ENCODE data around the gene ITPR2.
"Not testable (repeated sequence)": the region's sequence is repeated elsewhere in the genome, so short reads cannot be mapped to it uniquely, and the experiment has no call there.

The ITPR2 gene

DNA sequence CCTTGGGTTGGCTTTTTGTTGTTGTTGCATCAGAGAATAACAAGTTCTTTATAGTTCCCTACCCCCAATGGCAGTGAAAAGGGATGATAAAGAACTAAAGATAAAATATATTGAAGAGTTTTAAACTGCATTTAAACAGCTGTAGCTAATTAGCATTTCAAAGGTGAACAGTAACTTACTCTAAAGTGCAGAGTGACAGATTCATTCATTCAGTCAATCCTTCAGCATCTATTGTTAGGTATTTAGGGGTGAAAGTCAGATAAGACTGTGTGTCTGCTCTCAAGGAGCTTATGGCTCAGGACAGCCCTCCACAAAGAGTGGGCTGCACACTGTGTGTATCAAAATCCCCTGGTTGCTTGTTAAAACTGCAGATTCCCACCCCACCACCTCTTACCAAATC lies 491.5 kb downstream of the ITPR2 start:
- DNase-seq (ENCODE audit: low read depth in 2 of 2), result no peak

- no peak for DNase-seq (ENCODE audit: low read depth in 2 of 2)
These were observed 492.3 kb downstream of the ITPR2 start for GRCh38 chr12:26340649-26341048.

DNA sequence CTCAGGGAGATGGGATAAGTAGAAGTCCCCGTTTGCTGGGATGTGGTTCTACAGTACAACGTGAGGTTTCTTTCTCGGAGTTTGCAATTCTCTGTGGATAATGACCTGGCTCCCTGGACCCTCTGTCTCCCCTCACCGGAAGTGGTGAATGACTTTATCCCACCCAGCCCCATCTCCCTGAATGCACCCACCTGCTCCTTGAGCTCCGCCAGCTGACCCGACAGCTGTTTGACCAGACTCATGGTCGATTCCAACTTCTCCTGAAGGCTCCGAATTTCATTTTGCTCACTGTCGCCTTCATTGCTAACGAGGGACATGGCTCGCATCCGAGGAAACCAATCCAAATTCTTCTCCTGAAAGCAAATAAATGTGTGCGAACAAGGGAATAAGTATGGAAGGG lies 493.0 kb downstream of the ITPR2 start:
- no peak for DNase-seq (ENCODE audit: low read depth in 2 of 2)

GRCh38 chr12:26338586-26339572 lies 494.1 kb downstream of the ITPR2 start:
- DNase-seq (ENCODE audit: low read depth in 2 of 2), result no peak

DNA sequence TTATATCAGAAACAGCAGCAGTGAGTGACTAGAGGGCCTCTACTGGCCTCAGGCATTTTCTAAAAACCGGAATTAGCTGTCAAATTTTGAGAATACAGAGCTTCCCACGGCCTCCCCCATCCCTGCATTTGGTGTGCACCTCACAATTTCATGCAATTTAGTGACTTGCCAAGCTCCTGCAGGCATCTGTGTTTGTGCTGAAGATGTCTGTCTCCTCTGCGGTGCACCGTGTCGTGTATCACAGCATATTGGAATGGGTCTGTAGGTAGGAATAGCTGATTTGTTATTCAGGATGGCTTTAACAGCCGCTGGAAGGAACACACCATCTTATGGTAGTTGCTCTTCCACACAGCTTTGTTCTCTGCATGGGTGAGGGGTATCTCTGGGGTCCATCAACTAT lies 497.3 kb downstream of the ITPR2 start:
- DNase-seq (ENCODE audit: low read depth in 2 of 2), result no peak

DNA sequence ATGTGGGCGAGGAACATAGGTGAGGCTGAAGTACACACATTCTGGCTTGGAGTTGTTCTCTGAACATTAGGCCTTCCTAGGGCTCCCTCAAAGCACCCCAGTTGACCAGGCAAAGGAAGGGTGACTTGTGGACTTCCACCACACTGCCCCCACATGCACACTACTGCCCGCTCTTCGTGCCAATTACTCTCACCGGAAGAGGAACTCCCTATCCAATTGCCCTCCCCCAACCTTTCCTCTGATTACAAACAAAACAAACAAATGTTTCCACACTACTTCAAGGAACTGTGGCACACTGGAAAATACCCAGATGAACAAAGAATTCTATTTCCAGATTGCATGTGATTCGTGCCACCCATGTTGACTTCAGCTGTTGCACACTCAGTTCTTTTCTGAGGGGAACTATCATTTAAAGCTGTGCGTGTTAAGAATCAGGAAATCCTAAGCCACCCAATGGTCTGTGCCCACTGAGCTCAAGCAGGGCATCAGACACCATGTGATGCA lies 498.3 kb downstream of the ITPR2 start:
- no peak for DNase-seq (ENCODE audit: low read depth in 2 of 2)

GRCh38 chr12:26331960-26332359 lies 501.0 kb downstream of the ITPR2 start:
- DNase-seq (ENCODE audit: low read depth in 2 of 2), result no peak

GRCh38 chr12:26331136-26331535 lies 501.9 kb downstream of the ITPR2 start:
- DNase-seq (ENCODE audit: low read depth in 2 of 2), result no peak

DNA sequence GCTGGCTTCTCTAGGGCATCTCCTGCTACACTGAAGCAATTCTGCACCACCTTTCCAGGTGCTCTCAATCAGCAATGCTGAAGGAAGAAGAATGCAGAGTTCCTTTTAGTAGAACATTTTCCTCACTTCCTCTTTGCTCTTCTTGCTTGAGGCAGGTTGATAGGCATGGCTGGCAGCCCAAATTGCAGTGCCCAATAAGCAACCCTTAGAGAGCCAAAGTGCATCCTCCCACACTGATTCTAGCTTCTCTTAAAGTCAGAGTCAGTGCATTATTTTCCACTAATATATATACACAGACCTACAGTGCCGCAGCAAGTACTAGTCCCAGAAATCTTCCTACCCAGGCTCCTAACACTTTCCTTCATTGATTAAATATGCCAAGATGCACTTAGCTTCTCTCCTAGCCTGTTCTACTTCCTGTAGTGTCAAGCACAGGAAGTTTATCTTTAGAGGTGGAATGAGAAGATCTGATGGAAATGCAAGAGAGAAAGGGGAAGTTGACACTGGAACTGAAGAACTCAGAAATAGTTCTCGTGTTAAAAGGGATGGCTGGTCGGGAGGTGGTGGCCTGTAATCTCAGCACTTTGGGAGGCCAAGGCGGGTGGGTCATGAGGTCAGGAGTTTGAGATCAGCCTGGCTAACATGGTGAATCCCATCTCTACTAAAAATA lies 504.9 kb downstream of the ITPR2 start:
- no peak for DNase-seq (ENCODE audit: low read depth in 2 of 2)

DNA sequence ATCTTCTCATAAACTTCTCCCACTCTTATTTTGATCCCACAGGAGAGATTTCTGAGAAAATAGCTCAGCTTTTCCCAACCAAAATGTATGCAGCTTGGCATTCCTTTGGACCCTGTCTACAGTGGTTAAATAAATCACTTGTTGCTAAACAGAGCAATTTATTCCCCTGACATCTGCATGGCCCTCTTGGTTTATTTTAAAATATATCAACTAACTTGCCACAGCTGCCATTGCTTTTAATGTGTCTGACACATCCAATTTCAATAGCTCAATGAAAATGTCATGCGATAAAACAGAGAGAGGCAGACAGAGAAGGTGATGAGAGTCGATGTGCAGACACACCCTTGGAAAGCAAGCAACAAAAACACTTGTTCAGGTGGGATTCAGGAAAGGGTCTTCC lies 509.3 kb downstream of the ITPR2 start:
- no peak for DNase-seq (ENCODE audit: low read depth in 2 of 2)

GRCh38 chr12:26319511-26319910 lies 513.5 kb downstream of the ITPR2 start:
- DNase-seq (ENCODE audit: low read depth in 2 of 2), result no peak

GRCh38 chr12:26318661-26319068 lies 514.3 kb downstream of the ITPR2 start:
- DNase-seq (ENCODE audit: low read depth in 2 of 2), result no peak

DNA sequence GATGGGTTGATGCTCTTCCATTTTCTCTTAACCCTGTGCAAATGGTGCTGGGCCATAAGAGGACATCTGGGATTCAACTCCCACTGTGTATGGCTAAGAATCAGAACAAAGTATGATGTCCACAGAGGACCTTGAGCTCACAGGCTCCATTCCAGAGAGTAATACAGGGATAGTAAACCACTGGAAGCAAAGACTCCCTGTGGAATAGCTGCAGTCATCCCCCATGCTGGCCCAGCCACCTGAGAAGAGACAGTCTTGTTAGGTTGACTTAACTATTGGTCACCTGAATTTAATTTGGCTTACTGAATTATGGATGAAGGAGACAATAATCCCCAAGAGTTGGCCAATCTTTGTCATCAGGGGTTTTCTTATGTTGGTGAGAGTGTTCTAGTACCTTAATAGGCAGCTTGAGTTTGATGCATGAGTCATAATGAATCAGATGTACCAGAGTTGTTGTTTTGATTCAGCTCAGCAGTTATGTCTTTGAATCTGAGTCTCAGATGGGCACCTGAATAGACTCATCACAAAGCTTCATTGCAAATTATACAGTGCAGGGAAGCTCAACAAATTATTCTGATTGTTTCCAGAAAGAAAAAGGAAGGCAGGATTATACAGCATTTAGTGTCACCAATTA lies 514.9 kb downstream of the ITPR2 start:
- no peak for DNase-seq (ENCODE audit: low read depth in 2 of 2)

DNA sequence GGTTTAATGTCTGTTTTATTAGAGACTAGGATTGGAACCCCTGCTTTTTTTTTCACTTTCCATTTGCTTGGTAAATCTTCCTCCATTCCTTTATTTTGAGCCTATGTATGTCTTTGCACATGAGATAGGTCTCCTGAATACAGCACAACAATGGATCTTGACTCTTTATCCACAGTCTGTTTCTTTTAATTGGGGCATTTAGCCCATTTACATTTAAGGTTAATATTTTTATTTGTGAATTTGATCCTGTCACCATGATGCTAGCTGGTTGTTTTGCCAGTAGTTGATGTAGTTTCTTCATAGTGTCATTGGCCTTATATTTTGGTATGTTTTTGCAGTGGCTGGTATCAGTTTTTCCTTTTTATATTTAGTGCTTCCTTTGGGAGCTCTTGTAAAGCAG lies 518.9 kb downstream of the ITPR2 start:
- DNase-seq (ENCODE audit: low read depth in 2 of 2), result not testable (repeated sequence)

DNA sequence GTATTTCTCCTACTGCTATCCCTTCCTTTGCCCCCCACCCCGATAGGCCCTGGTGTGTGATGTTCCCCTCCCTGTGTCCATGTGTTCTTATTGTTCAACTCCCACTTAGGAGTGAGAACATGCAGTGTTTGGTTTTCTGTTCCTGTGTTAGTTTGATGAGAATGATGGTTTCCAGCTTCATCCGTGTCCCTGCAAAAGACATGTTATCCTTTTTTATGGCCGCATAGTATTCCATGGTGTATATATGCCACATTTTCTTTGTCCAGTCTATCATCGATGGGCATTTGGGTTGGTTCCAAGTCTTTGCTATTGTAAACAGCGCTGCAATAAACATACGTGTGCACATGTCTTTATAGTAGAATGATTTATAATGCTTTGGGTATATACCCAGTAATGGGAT lies 522.5 kb downstream of the ITPR2 start:
- not testable (repeated sequence) for DNase-seq (ENCODE audit: low read depth in 2 of 2)

- no peak for DNase-seq (ENCODE audit: low read depth in 2 of 2)
These were observed 523.4 kb downstream of the ITPR2 start for GRCh38 chr12:26309634-26310033.

- no peak for DNase-seq (ENCODE audit: low read depth in 2 of 2)
These were observed 528.7 kb downstream of the ITPR2 start for GRCh38 chr12:26304273-26304672.

GRCh38 chr12:26303418-26303817 lies 529.6 kb downstream of the ITPR2 start:
- no peak for DNase-seq (ENCODE audit: low read depth in 2 of 2)

- no peak for DNase-seq (ENCODE audit: low read depth in 2 of 2)
These were observed 530.2 kb downstream of the ITPR2 start for GRCh38 chr12:26302776-26303175.

- DNase-seq (ENCODE audit: low read depth in 2 of 2), result no peak
These were observed 533.2 kb downstream of the ITPR2 start for GRCh38 chr12:26299751-26300150.

DNA sequence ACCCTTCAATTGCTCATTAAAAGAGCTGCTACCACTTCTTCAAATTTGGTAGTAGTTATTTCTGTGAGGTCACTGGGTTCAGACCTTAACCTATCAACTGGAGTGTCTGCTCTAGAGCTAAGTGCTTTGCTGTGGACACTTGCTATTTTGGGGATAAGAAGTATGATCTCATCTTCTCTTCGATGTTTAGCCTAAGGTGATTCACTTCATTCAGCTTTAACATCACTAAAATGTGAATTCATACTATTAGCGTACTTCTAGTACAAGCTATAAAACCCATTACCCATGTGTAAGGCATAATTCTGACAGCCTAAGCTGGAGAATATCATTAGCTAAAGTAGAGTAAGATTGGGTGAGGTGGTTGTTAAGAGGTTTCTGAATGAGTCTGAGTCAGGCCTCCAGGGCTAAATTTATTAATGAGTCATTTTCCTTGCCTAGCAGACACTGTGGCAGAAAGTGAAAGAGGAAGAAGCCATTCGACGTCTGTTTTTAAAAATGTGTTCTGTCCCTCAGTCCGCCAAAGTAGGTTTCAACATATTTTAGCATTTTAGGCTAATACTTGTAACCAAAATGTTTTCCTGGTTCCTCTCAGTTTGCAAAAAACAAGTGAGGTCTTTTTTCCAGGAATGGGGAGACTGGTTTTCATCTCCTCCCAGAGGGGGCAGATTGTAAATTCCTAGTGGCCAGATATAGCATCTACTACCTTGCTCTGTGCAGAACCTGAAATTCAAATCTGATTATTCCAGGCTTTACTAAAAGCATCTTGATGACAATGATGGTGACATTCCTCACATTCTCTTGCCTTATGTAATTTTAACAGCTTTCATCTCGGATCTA lies 534.0 kb downstream of the ITPR2 start:
- no peak for DNase-seq (ENCODE audit: low read depth in 2 of 2)

Measured in stimulated activated CD8-positive, alpha-beta memory T cell treated with anti-CD3 and anti-CD28 coated beads, Interleukin-7, amount 100 ng/mL, for 1 hour (primary cell).